ENCODE data around the gene TRDMT1.

Gene TRDMT1

DNA sequence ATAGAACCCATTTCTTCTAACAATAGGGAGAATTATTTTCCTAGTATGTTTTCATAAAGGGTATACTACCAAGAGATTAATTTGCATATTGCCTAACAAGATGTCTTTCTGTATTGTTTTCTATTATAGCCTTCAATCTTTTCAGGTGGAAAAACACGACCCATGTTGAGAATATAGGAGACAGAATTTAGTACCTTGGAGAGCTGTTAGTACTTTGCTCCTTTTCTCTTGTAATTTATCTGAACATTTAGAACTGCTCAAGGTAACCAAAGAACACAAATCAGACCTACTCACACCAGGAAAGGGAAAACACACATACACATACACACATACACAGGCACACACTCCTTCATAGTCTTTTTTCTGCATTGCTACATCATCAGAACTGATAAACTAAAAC lies 7.8 kb upstream of the TRDMT1 start:
- no peak for DNase-seq

- no peak for DNase-seq
Measured at GRCh38 chr10:17208476-17208875, 7.0 kb upstream of the TRDMT1 start.

GRCh38 chr10:17206210-17206709 lies 4.8 kb upstream of the TRDMT1 start:
- no peak for DNase-seq

DNA sequence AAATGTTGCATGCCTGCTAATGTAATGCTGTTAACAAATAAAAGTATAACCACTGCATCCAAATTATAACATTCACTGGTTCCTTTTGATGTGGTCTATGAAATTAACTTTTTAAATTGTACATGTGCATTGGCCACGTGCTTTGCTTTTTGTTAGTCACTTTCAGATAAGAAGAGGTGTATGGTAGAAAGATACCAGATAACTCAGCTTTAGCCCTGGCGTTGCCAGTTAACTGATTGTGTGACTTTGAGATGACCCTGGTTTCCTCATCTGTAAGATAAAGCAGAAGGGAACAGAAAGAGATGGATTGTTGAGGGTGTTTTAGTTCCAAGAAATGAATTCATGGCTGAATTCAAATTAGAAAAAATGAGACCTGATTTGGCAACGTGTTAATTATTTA lies 1.9 kb upstream of the TRDMT1 start:
- DNase-seq: no peak

DNA sequence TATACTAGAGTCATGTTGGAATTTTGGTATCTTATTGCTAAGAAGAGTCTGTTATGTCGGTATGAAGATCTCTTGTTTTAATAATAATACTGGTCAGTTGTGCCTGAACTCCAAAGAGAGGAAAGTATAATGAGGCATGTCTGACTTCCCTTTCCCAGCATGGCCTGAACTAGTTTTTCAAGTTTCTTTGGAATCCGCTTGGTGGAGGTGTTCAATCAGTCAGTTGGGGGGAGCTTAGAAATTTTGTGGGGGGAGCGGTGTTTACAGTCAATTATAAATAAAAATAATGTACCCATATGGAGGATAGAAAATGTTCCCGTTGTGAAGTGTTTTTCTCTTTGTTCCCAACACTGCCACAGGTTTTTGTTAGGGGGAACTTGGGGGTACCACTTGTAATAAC lies 1.5 kb upstream of the TRDMT1 start:
- no peak for DNase-seq

DNA sequence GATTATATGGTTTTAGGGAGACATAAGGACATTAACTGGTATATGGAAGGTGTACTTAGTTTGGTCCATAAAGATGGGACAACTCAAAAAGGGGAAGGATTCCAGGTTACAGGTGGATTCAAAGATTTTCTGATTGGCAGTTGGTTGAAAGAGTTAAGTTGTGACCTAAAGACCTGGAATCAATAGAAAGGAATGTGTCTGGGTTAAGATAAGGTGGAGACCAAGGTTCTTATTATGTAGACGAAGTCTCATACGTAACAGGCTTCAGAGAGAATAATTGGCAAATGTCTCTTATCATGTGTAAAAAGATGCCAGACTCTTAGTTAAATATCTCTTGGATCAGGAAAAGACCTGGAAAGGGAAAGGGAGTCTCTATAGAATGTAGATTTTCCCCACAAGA lies 1.0 kb upstream of the TRDMT1 start:
- DNase-seq: no peak

GRCh38 chr10:17201794-17202116 lies 283 bp upstream of the TRDMT1 start:
- DNase-seq: no peak

- no peak for DNase-seq
Measured at GRCh38 chr10:17200001-17200911, 1.2 kb downstream of the TRDMT1 start.

DNA sequence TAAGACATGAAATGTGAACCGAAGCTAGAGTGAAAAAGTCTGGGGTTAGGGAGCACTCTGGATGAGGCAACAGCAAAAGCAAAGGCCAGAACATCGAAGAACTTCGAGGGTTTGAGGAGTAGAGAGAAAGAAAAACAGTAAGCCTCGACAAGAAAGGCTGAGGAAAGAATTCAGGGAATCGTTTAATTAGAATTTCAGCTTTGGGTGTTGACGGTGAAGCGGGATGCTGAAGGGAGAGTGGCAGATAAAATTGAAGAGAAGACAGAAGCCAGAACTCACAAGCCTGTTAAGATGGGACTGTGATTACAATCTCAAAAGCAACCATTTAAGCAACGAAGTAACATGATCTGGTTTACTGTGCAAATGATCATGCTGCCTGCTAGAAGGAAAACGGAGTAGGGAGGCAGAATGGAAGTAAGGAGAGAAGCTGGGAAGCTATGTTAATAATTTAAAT lies 2.1 kb downstream of the TRDMT1 start:
- DNase-seq: no peak

- no peak for DNase-seq
Measured at GRCh38 chr10:17196573-17196972, 4.9 kb downstream of the TRDMT1 start.

DNA sequence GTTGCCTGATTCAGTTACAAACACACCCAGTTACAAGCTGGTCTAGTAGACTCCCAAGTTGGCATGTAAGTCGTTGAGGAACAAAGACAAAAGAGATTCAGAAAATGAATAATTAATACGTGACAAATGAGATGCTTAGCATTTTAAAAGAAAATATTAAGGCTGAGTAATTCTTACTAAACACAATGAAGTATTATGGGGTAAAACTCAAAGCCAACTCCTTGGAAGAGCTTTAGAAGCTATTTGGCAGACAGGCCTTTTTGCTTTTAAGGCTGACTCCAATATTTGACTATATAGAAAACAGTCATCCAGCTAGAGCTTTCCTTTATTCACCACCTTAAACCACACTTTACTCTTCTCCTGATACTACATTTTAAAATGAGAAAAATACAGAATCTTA lies 5.4 kb downstream of the TRDMT1 start:
- DNase-seq: no peak

DNA sequence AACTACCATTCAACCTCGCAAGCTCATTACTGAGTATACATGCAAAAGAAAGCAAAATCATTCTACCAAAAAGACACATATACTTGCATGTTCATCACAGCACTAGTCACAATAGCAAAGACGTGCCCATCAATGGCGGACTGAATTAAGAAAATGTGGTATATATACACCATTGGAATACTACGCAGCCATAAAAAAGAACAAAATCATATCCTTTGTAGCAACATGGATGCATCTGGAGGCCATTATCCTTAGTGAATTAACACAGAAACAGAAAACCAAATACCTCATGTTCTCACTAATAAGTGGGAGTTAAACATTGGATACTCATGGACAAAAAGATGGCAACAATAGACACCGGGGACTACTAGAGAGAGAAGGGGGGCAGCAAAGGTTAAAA lies 6.4 kb downstream of the TRDMT1 start:
- DNase-seq: no peak

- DNase-seq: no peak
Measured at GRCh38 chr10:17190602-17191001, 10.9 kb downstream of the TRDMT1 start.

GRCh38 chr10:17188644-17189172 lies 12.8 kb downstream of the TRDMT1 start:
- DNase-seq: no peak

GRCh38 chr10:17185873-17186272 lies 15.6 kb downstream of the TRDMT1 start:
- no peak for DNase-seq

DNA sequence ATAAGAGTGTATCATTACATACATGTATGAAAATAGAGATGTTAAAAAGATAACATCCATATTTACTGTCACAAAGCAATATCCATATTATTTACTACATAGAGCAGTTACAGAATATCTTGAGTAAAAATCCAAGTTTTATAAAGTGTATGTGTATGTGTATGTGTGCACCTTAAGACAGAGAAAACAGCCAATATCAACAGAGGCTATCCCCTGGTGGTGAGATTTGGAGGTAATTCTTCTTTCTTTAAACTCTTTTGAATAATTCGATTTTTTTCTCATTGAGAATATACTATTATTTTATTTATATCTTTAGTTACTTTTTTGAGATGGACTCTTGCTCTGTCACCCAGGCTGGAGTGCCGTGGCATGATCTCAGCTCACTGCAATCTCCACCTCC lies 18.4 kb downstream of the TRDMT1 start:
- DNase-seq: no peak

GRCh38 chr10:17181751-17182150 lies 19.7 kb downstream of the TRDMT1 start:
- no peak for DNase-seq

GRCh38 chr10:17181110-17181509 lies 20.4 kb downstream of the TRDMT1 start:
- no peak for DNase-seq

DNA sequence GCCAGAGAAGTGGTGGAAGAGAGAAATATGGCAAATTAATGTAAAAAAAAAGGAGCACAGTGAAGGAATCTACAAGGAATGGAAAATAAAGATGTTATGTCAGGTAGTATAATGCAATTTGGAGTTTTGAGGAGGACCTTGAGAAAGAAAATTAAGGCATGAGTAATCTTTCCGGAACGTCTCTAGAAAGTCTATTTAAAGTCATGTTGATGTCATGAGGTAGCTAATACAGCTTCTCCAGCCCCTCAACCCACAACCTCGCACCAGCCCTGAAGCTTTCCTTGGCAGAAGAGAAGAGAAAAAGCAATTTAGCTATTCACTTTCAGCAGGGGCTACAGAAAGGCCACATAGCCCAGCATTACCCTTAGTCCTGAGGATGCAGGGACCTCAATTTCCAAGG lies 22.5 kb downstream of the TRDMT1 start:
- no peak for DNase-seq

DNA sequence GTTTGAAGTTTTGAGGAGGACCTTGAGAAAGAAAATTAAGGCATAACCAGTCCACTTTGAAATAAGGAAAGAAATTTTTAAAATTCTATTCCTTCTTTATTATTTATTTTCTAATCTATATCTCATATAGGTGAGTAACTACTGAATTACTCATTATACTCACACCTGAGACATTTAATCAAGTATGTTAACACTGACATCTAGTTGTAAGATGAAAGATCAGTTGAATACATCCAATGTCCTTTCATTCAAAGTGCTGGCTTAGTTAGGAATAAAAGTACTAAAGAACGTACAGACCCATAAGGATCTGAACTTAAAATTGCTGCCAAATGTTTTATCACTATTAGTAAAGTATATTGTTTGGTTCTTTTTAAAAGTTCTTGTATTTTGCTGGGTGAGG lies 23.5 kb downstream of the TRDMT1 start:
- DNase-seq: no peak

DNA sequence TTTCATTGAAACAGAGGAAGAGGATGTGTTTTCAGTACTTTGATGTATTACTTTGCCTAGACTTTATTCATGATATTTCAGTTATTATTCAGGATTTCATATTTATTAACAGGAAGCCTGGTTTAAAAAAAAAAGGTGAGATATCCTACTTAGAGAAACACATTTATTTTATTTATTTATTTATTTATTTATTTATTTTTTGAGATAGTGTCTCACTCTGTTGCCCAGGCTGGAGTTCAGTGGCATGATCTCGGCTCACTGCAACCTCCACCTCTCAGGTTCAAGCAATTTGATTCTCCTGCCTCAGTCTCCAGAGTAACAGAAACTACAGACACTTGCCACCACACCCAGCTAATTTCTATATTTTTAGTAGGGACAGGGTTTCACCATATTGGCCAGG lies 24.5 kb downstream of the TRDMT1 start:
- no peak for DNase-seq

GRCh38 chr10:17176091-17176490 lies 25.4 kb downstream of the TRDMT1 start:
- no peak for DNase-seq

DNA sequence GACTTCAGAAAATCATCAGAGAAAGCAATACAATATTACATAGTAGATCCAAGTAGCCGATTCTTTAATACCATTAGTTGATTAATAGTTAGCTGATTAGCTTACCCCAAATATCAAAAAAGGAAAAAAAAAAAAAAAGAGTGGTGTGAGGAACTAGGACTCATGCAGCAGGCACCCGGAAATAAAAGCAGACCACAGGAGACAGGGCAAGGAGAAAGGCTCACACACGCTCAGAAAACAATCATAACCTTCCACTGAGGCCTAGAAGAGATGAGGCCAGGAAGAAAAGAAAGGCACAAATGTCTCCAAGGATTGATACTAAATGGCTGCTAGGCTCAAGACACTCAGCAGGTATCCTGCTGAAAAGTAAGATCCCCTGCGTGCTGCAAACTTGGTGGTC lies 25.9 kb downstream of the TRDMT1 start:
- no peak for DNase-seq

DNA sequence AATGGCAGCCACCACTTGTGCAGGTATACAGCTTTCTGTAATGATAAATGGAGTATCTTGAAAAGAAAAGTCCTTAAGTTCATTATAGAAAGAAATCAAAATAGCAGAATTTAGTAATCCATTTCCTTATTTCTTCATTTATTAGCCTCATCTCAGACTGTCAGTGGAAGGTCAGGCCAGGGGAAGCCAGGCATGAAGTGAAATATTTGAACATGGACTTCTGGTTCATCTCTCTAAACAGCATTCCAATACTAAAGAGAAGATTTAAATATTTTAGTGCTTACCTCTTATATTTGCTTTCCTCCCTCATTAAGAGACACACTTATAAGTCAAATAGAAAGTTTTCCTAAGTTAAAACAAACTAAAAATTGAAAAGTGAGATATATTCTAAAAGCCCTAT lies 26.8 kb downstream of the TRDMT1 start:
- no peak for DNase-seq

- DNase-seq: no peak
Measured at GRCh38 chr10:17171141-17171641, 30.3 kb downstream of the TRDMT1 start.

Data from activated CD8-positive, alpha-beta memory T cell treated with anti-CD3 and anti-CD28 coated beads, Interleukin-2, amount 50 U/mL, for 48 hours (primary cell).